GM18508 (cell line): ENCODE measurements around the gene SERF2.
"Not testable (repeated sequence)": the region's sequence is repeated elsewhere in the genome, so short reads cannot be mapped to it uniquely, and the experiment has no call there.

ENCODE experiments used
- ATAC-seq: cut with Tn5 transposase; IDR thresholded peaks from one replicate; pipeline ENCODE4 v1.9.1; 2021; ENCODE audit warnings: moderate number of reproducible peaks; ENCODE audit not compliant: insufficient read depth, unreplicated experiment

The SERF2 gene

GRCh38 chr15:43791993-43792760, at the start of gene SERF2:
Gene SERF2 (plus strand): TSS chr15:43792320. CDS start chr15:43792377, 57 bp downstream.
- ATAC-seq: peak; percentile 67

GRCh38 chr15:43746245-43746902, 45.7 kb upstream of the SERF2 start, which contains the start of gene PDIA3:
Gene PDIA3 (plus strand): TSS chr15:43746438. CDS start chr15:43746540, 102 bp downstream.
- not testable (repeated sequence) for ATAC-seq

- ATAC-seq: not testable (repeated sequence)
These were observed 45.2 kb upstream of the SERF2 start for GRCh38 chr15:43746903-43747309.

- no peak for ATAC-seq
These were observed 43.7 kb upstream of the SERF2 start for GRCh38 chr15:43748376-43748775.

GRCh38 chr15:43749690-43750345, 42.3 kb upstream of the SERF2 start:
- ATAC-seq: peak; percentile 37

- ATAC-seq: no peak
These were observed 40.2 kb upstream of the SERF2 start for GRCh38 chr15:43751885-43752284.

GRCh38 chr15:43762824-43763223, 29.3 kb upstream of the SERF2 start:
- ATAC-seq: no peak

- no peak for ATAC-seq
These were observed 28.2 kb upstream of the SERF2 start for GRCh38 chr15:43763819-43764446.

GRCh38 chr15:43769584-43770228, 22.4 kb upstream of the SERF2 start:
- no peak for ATAC-seq

- ATAC-seq: no peak
These were observed 20.3 kb upstream of the SERF2 start for GRCh38 chr15:43771816-43772215.

GRCh38 chr15:43772624-43773023, 19.5 kb upstream of the SERF2 start:
- ATAC-seq: no peak

- ATAC-seq: no peak
These were observed 18.1 kb upstream of the SERF2 start for GRCh38 chr15:43774062-43774461.

GRCh38 chr15:43775411-43775965, 16.6 kb upstream of the SERF2 start:
- no peak for ATAC-seq

- peak; percentile 54 for ATAC-seq
These were observed 15.9 kb upstream of the SERF2 start for GRCh38 chr15:43776101-43776717.

- no peak for ATAC-seq
These were observed 15.3 kb upstream of the SERF2 start, which contains the start of gene ELL3 for GRCh38 chr15:43776718-43777266. Gene ELL3 (minus strand): TSS chr15:43776966. CDS start chr15:43776901, 65 bp downstream.

- peak; percentile 24 for ATAC-seq
These were observed 14.7 kb upstream of the SERF2 start for GRCh38 chr15:43777267-43777914.

GRCh38 chr15:43779016-43779415, 13.1 kb upstream of the SERF2 start:
- ATAC-seq: no peak

GRCh38 chr15:43789409-43789808, 2.7 kb upstream of the SERF2 start:
- ATAC-seq: no peak
